ENCODE results near the gene CLDN14.

DNA sequence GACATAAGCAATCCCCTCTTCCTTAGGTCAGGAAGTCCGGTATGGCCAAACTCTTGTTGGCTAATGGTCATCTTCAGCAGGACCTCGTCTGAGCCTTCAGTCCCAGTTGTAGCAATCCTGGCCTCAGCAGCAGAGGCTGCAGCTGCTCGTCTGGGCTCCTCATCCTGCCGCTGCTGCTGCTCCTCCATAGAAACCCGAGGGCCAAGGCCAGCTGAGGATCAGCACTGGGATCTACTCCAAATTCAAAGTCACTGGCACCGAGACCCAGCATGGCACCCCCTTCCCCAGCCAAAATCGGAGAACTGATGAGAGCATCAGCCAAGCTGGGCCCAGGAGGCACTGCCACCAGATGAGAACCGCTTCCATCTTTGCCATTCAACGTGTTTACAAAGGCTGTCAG is 6.3 kb upstream of the CLDN14 start:
- TF ChIP-seq, protein P1, sequence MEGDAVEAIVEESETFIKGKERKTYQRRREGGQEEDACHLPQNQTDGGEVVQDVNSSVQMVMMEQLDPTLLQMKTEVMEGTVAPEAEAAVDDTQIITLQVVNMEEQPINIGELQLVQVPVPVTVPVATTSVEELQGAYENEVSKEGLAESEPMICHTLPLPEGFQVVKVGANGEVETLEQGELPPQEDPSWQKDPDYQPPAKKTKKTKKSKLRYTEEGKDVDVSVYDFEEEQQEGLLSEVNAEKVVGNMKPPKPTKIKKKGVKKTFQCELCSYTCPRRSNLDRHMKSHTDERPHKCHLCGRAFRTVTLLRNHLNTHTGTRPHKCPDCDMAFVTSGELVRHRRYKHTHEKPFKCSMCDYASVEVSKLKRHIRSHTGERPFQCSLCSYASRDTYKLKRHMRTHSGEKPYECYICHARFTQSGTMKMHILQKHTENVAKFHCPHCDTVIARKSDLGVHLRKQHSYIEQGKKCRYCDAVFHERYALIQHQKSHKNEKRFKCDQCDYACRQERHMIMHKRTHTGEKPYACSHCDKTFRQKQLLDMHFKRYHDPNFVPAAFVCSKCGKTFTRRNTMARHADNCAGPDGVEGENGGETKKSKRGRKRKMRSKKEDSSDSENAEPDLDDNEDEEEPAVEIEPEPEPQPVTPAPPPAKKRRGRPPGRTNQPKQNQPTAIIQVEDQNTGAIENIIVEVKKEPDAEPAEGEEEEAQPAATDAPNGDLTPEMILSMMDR (IDR thresholded peaks at IDR 0.05 in 4 of 5, conservative IDR thresholded peaks at IDR 0.05 in 1 of 5) = no peak
- no peak for TF ChIP-seq POLR2A (IDR thresholded peaks at IDR 0.05)

Data from gastrocnemius medialis (tissue), 4 donors.